Mesothelial cell of epicardium (in vitro differentiated cells): ENCODE data around the gene TRAPPC12. TPM values are rescaled to one million over a fixed set of nuclear protein-coding genes. Genes with fewer than 3 reads are reported as not detected.

Experiments
- DNase-seq, 2 experiments: peaks; one replicate each; pipeline ENCODE4 v3.0.0; 2021; ENCODE audit warnings: low spot score in 2 of 2; ENCODE audit not compliant: unreplicated experiment in 2 of 2
- H3K27ac Mint-ChIP-seq: 2 replicates; pipeline ENCODE4 v1.8.0; 2021; ENCODE audit warnings: mixed read lengths
- H3K27me3 Mint-ChIP-seq: 2 replicates; pipeline ENCODE4 v1.8.0; 2021; ENCODE audit warnings: low read depth, mixed read lengths
- H3K36me3 Mint-ChIP-seq: 2 replicates; pipeline ENCODE4 v1.8.0; 2021; ENCODE audit warnings: mixed read lengths
- H3K4me1 Mint-ChIP-seq: 2 replicates; pipeline ENCODE4 v1.8.0; 2021; ENCODE audit warnings: mixed read lengths
- H3K4me3 Mint-ChIP-seq: 2 replicates; pipeline ENCODE4 v1.8.0; 2021; ENCODE audit warnings: mild to moderate bottlenecking, moderate library complexity, mixed read lengths
- H3K9me3 Mint-ChIP-seq: 2 replicates; pipeline ENCODE4 v1.8.0; 2021; ENCODE audit warnings: mixed read lengths
- total RNA-seq: library from RNA; stranded (reverse); gene quantifications from 3 replicates; pipeline ENCODE4 v1.2.1, GENCODE V29; 2021
- TF ChIP-seq, protein P1 (sequence below): fragments of 200-600 bp; sonication (generic); IDR thresholded peaks from one replicate; pipeline ENCODE4 v1.5.0; 2021; ENCODE audit warnings: antibody characterized with exemption; ENCODE audit not compliant: unreplicated experiment

The TRAPPC12 gene
- total RNA-seq, 1 donor from 2014 or later: 134 TPM

DNA sequence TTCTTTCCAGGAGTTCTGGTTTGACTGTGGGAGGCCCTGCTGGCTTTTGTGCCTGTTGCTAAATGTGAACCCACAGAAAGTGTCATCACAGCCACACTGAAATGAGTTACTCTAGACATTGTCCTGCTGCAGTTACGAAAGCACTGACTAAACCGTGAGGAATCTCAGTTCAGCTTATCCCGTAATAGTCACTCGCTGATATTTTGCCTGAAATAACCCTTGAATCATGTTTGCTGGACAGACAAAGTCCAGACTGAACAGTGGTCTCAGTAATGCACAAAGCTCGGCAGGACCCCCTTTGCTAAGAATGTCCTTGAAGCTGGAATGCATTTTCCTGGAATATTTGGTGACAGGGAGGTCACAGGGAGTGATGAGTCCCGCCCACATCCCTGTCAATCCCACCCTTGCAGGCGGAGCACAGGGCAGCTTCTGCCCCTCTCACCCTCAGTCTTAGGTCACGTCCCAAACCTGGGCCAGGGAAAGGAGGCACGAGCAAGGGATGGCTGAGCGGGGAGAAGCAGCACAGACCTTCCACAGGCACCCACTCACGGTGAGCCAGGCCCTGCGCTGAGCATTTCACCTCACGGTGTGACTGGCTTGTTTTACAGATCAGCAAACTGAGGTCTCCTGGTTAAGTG, 86.5 kb downstream of the TRAPPC12 start:
- Mint-ChIP-seq H3K4me3 (no peak overlapping the region), H3K27ac (no peak overlapping the region), H3K4me1 (no peaks in the 10 kb centered on the region), H3K36me3 (peaks cover 18% of the 10 kb centered on the region), H3K27me3 (no peaks in the 10 kb centered on the region), H3K9me3 (no peaks in the 10 kb centered on the region)
- DNase-seq: no peak
- TF ChIP-seq, protein P1, sequence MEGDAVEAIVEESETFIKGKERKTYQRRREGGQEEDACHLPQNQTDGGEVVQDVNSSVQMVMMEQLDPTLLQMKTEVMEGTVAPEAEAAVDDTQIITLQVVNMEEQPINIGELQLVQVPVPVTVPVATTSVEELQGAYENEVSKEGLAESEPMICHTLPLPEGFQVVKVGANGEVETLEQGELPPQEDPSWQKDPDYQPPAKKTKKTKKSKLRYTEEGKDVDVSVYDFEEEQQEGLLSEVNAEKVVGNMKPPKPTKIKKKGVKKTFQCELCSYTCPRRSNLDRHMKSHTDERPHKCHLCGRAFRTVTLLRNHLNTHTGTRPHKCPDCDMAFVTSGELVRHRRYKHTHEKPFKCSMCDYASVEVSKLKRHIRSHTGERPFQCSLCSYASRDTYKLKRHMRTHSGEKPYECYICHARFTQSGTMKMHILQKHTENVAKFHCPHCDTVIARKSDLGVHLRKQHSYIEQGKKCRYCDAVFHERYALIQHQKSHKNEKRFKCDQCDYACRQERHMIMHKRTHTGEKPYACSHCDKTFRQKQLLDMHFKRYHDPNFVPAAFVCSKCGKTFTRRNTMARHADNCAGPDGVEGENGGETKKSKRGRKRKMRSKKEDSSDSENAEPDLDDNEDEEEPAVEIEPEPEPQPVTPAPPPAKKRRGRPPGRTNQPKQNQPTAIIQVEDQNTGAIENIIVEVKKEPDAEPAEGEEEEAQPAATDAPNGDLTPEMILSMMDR: no peak

DNA sequence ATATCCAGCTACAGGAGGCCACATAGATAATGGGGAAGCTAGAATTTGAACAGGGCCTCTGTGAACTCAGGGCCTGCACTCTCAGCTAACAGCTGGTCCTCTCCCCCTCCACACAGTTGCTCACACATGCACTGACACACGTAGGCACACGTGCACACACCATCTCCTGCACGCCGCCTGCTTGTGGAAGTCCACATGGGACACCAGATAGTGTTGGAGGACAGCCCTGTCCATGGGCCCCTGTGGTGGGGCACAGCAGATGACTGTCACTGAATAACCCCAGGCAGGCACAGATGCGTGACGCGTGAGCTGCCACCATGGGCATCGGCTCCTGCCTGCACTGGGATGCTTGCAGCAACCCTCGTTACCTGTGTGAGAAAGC, 87.0 kb downstream of the TRAPPC12 start:
- Mint-ChIP-seq H3K27me3 (no peaks in the 10 kb centered on the region), H3K4me3 (no peak overlapping the region), H3K4me1 (no peaks in the 10 kb centered on the region), H3K9me3 (no peaks in the 10 kb centered on the region), H3K36me3 (peaks cover 18% of the 10 kb centered on the region), H3K27ac (no peak overlapping the region)
- no peak for DNase-seq
- TF ChIP-seq, protein P1: no peak

DNA sequence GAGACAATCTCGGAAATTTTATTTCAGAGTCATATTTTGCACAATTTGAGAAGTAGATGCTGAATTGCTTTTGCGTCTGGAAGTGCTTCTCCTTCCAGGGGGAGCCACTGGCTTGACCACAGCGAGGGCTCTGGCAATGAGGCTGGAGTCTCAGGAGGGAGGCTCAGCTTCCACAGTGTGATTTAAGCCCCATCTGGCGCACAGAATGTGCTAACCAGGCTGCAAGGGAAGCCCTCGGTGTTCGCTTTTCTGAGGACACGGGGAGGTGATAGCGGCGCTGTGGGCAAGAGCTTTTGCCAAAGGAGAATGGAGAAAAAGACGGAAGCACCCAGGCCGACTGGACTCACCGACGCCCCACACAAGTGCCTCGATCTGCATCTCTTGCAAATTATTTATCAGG, 87.5 kb downstream of the TRAPPC12 start:
- no peak for DNase-seq
- no peaks in the 10 kb centered on the region for H3K4me1 Mint-ChIP-seq
- no peak overlapping the region for H3K27ac Mint-ChIP-seq
- TF ChIP-seq, protein P1: no peak
- H3K4me3 Mint-ChIP-seq: no peak overlapping the region
- H3K27me3 Mint-ChIP-seq: no peaks in the 10 kb centered on the region
- H3K36me3 Mint-ChIP-seq: peaks cover 18% of the 10 kb centered on the region
- no peaks in the 10 kb centered on the region for H3K9me3 Mint-ChIP-seq

DNA sequence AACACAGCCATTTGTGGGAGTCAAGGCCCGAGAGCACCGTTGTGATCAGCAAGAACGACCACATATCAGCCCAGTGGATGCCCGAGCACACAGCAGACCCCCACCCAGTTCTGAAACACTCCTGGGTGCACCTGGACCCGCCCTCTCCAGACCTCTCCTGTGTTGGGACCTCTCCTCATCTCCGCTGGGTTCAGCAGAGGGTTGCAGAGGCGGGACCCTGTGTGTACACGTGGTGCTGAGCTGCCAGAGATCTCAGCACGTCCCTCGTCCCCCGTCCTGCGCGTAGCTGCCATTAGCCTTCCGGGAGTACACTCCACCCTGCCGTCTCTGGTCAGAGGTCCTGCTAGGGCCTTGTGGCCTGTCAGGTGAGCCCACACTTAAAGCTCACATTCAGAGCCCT, 88.2 kb downstream of the TRAPPC12 start:
- no peak for DNase-seq
- Mint-ChIP-seq H3K4me1 (no peaks in the 10 kb centered on the region), H3K9me3 (no peaks in the 10 kb centered on the region), H3K27me3 (no peaks in the 10 kb centered on the region), H3K4me3 (no peak overlapping the region), H3K36me3 (peaks cover 18% of the 10 kb centered on the region), H3K27ac (no peak overlapping the region)
- TF ChIP-seq, protein P1: no peak

DNA sequence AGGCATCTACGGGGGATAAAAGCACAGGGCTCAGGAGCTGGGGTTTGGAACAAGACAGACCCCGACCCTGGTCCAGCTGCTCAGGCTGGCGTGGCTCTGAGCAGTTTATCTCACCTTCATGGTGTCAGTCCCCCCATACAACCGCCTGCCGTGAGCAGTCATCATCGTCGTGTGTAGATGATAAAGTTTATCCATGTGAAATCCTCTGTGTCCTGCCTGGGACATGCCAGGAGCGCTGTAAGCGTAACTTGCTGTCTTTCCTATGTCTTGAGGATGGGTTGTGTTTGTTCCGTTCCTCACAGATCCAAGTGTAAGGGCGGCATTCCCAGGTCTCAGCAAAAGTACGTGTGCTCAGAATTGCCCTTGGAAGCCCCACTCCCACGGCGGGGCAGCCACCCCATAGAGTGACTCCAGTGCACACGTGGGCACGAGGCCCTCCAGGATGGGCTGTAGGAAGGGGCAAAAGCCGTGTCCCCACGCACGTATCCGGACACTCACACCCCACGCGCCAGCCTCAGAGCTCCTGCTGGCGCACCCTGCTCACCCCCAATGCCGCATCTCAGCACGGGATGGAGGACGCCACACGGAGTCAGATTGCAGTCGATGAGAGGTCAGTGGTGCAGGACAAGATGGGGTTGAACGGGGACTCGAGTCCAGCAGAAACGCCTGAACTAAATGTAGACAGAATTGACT, 88.9 kb downstream of the TRAPPC12 start:
- H3K27me3 Mint-ChIP-seq: no peaks in the 10 kb centered on the region
- H3K36me3 Mint-ChIP-seq: peaks cover 18% of the 10 kb centered on the region
- H3K4me1 Mint-ChIP-seq: no peaks in the 10 kb centered on the region
- no peak overlapping the region for H3K4me3 Mint-ChIP-seq
- no peak for DNase-seq
- no peaks in the 10 kb centered on the region for H3K9me3 Mint-ChIP-seq
- H3K27ac Mint-ChIP-seq: no peak overlapping the region
- TF ChIP-seq, protein P1: no peak
